Esophagus muscularis mucosa (tissue), 4 donors: ENCODE data around the gene ASTN2. TPM values are rescaled to one million over a fixed set of nuclear protein-coding genes. Genes with fewer than 3 reads are reported as not detected.

ENCODE experiments used
- DNase-seq: peaks from one replicate; pipeline ENCODE4 v3.0.0-alpha.2; 2017; ENCODE audit errors: extremely low spot score
- H3K27ac ChIP-seq, 4 donors: fragments of 200-600 bp; sonication (generic); replicated peaks in 1 of 4; 1 replicate in 3 of 4; 2 replicates in 1 of 4; pipeline ENCODE4 v1.5.1; 2016 to 2019; ENCODE audit warnings: mild to moderate bottlenecking in 1 of 4
- H3K27me3 ChIP-seq, 4 donors: fragments of 200-600 bp; sonication (generic); one replicate each; pipeline versions ENCODE4 v1.5.1 to v1.6.0; 2016 to 2019
- H3K36me3 ChIP-seq, 4 donors: fragments of 200-600 bp; sonication (generic); one replicate each; pipeline ENCODE4 v1.5.1; 2016 to 2019
- H3K4me1 ChIP-seq, 4 donors: fragments of 200-600 bp; sonication (generic); one replicate each; pipeline ENCODE4 v1.5.1; 2016 to 2019
- H3K4me3 ChIP-seq, 4 donors: fragments of 200-600 bp; sonication (generic); 1 replicate in 2 of 4; 2 replicates in 2 of 4; pipeline ENCODE4 v1.5.1; 2016 to 2019; ENCODE audit warnings: mild to moderate bottlenecking in 4 of 4, moderate library complexity in 1 of 4
- H3K9me3 ChIP-seq, 4 donors: fragments of 200-600 bp; sonication (generic); 1 replicate in 3 of 4; 2 replicates in 1 of 4; pipeline ENCODE4 v1.5.1; 2016 to 2019
- EP300 ChIP-seq: sonication (generic); formaldehyde crosslinking; IDR thresholded peaks from one replicate; pipeline ENCODE4 v1.6.1; 2017; ENCODE audit warnings: antibody characterized with exemption
- POLR2A ChIP-seq: fragments of 450-650 bp; IDR thresholded peaks from one replicate; pipeline ENCODE4 v1.6.1; 2017; ENCODE audit warnings: antibody characterized with exemption, moderate library complexity, mild to moderate bottlenecking, low read depth
- POLR2AphosphoS5 ChIP-seq, 2 donors: sonication (generic); formaldehyde crosslinking; IDR thresholded peaks; one replicate each; pipeline ENCODE4 v1.6.1; 2017; ENCODE audit warnings: antibody characterized with exemption in 2 of 2
- WGBS: methylation state at CpG from one replicate; pipeline ENCODE4 v1.1.5; 2018; 5-methylcytosine and 5-hydroxymethylcytosine counted together
- intact Hi-C: fragments of 100-400 bp; cut with DNase I; formaldehyde crosslinking; loops from one replicate; pipeline ENCODE4 v1.15.1; 2023
- total RNA-seq, 4 donors: library from RNA; depleted of rRNA; stranded (reverse); fragments of >200 nt; gene quantifications; one replicate each; pipeline versions ENCODE4 v1.1.0 to v1.2.1, GENCODE V29; 2016
- TF ChIP-seq, protein P1 (sequence below), 3 experiments: fragments of 200-600 bp in 2 of 3; fragments of 450-650 bp in 1 of 3; sonication (generic) in 2 of 3; IDR thresholded peaks; one replicate each; pipeline ENCODE4 v1.5.1; 2017 to 2019; ENCODE audit warnings: antibody characterized with exemption in 3 of 3, mild to moderate bottlenecking in 2 of 3, moderate library complexity in 1 of 3

Gene ASTN2
- total RNA-seq, 4 donors from 2014 or later, result 4.2 to 6.9 (median 5.5) TPM

DNA sequence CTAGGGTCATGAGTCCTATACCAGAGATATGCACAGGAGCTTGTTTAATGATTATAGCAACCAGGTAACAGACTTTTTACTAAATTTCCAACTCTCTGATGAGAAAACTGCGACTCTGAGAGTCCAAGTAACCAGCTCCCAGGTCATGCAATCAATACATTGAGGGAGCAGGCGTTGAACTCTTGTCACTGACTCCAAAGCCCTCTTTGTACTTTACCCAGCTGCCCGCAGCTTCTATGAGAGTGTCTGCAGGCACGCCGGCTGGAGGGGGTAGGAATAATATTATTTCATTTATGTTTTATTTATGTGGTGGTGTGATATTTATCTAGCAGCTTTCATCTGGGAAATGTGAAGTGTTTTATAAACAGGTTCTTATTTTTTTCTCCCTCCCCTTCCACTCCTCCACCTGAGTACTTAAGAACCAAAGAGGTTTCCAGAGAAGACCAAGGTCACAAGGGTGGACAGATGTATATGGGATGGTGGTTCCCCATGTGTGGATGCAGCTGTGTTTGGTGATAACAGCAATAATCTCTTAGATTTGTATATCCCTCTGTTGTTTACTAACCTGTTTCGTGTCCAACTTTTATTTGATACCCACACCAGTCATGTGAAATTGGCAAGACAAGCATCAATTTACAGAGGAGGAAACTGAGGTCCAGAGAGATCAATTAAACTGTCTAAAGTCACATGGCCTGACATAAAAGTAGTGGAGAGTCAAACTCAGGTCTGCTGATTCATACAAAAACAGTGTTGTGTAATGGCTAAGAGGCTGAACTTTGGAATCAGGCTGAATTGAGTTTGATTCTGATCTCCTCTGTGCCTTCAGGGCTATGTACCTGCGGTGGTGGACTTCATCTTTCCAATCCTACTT lies 867.9 kb downstream of the ASTN2 start:
- H3K4me1 ChIP-seq, result peaks cover 12 to 21% (median 17%) of the 10 kb centered on the region in 4 donors
- no peaks in the 10 kb centered on the region for H3K27me3 ChIP-seq
- TF ChIP-seq POLR2A, result no peak
- TF ChIP-seq EP300, result no peak
- TF ChIP-seq, protein P1, sequence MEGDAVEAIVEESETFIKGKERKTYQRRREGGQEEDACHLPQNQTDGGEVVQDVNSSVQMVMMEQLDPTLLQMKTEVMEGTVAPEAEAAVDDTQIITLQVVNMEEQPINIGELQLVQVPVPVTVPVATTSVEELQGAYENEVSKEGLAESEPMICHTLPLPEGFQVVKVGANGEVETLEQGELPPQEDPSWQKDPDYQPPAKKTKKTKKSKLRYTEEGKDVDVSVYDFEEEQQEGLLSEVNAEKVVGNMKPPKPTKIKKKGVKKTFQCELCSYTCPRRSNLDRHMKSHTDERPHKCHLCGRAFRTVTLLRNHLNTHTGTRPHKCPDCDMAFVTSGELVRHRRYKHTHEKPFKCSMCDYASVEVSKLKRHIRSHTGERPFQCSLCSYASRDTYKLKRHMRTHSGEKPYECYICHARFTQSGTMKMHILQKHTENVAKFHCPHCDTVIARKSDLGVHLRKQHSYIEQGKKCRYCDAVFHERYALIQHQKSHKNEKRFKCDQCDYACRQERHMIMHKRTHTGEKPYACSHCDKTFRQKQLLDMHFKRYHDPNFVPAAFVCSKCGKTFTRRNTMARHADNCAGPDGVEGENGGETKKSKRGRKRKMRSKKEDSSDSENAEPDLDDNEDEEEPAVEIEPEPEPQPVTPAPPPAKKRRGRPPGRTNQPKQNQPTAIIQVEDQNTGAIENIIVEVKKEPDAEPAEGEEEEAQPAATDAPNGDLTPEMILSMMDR (IDR thresholded peaks at IDR 0.05), result no peak
- TF ChIP-seq POLR2AphosphoS5 (IDR thresholded peaks at IDR 0.05), result no peak
- intact Hi-C loops, result no loop called here
- H3K27ac ChIP-seq, result no peak overlapping the region
- H3K36me3 ChIP-seq, result no peaks in the 10 kb centered on the region
- peak; percentile 60 for DNase-seq
- WGBS, result 88% methylated on average over 7 of the region's 7 CpGs
- H3K9me3 ChIP-seq, result no peaks in the 10 kb centered on the region
- H3K4me3 ChIP-seq, result no peak overlapping the region

DNA sequence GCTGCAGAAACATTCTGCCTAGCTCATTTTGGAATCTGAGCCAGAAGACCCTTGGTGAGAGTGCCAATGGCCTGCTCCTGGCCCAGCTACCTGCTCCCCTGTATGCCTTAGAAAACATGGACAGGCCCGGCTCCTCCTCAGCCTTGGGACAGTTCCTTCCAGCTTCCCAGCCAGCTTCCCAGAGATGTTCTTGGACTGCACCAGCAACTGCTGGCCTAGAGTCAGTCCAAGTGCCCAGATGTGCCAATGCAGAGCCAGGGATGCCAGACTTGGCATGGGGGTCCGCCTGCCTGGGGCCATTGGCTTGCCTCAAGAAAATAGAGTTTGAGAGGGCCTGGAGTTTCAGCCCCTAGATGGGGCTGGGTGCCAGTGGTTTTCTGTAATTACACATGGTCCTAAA lies 870.0 kb downstream of the ASTN2 start:
- WGBS, result 80% methylated on average over 1 of the region's 2 CpGs
- intact Hi-C loops, result no loop called here
- TF ChIP-seq POLR2AphosphoS5 (IDR thresholded peaks at IDR 0.05) (no peak), POLR2A (no peak), EP300 (no peak)
- TF ChIP-seq, protein P1 (IDR thresholded peaks at IDR 0.05), result no peak

DNA sequence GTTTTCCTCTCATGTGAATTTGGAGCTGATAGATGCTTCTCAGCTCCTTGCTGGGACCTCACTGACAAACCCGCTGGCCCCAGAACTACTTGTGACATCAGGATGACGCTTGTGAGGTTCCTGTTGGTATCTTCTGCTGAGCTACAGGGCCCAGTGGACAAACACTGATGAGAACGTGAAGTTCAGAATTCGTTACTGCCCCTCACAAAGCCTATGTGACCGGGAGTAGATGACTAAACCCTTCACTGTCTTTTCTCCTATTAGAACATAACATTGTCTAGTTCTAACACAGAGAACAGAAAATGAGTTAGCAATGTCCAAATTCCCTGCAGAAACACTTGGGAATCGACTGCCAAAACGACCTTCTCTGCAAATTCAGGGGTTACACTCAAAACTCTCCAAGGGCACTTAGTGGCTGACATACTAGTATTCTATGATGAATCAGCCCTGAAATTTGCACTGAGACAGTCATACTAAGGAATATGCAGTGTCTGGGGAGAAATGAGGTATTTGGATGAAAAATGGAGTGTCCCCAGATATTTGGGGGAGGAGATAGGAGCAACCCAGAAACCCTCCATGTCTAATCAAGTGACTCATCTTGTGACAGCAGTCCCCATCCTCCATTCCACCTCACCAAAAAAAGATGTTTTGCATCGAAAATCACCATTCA lies 871.0 kb downstream of the ASTN2 start:
- WGBS, result 87% methylated on average over 8 of the region's 8 CpGs

More for the DNA sequence above, 870.0 kb downstream of the ASTN2 start:
- Histone ChIP-seq H3K4me1 (peaks cover 0 to 6% (median 2%) of the 10 kb centered on the region in 4 donors), H3K36me3 (no peaks in the 10 kb centered on the region), H3K9me3 (no peaks in the 10 kb centered on the region), H3K27ac (peak overlapping the region in 1 of 4 donors; percentile 39), H3K27me3 (no peaks in the 10 kb centered on the region), H3K4me3 (no peak overlapping the region)
- DNase-seq, result peak; percentile 88

DNA sequence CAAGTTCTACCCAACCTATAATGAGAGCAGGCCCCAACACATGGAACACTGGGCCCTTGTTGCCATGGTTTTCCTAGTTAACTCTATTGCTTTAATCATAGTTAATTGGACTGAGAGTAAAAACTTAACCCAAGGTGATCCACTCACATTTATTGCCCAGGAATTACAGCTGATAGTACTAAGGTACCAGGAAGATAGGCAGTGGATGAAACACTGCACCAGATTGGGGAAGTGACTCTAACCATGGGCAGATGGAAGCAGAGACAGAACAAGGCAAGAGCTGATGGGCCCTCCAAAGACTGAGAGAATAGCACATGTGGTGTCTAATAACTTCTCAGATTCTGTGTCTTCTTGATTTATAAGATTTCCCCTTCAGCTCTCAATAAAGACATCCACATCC lies 873.5 kb downstream of the ASTN2 start:
- DNase-seq, result peak; percentile 39
- Histone ChIP-seq H3K27ac (no peak overlapping the region), H3K4me3 (no peak overlapping the region), H3K36me3 (no peaks in the 10 kb centered on the region), H3K4me1 (no peaks in the 10 kb centered on the region), H3K27me3 (no peaks in the 10 kb centered on the region), H3K9me3 (no peaks in the 10 kb centered on the region)
- intact Hi-C loops, result no loop called here
- TF ChIP-seq POLR2A (no peak), EP300 (no peak), POLR2AphosphoS5 (IDR thresholded peaks at IDR 0.05) (no peak)
- TF ChIP-seq, protein P1 (IDR thresholded peaks at IDR 0.05), result no peak

More for the DNA sequence above, 871.0 kb downstream of the ASTN2 start:
- Histone ChIP-seq H3K36me3 (no peaks in the 10 kb centered on the region), H3K27me3 (no peaks in the 10 kb centered on the region), H3K27ac (no peak overlapping the region), H3K9me3 (no peaks in the 10 kb centered on the region), H3K4me3 (no peak overlapping the region), H3K4me1 (no peaks in the 10 kb centered on the region)
- TF ChIP-seq EP300 (no peak), POLR2A (no peak), POLR2AphosphoS5 (IDR thresholded peaks at IDR 0.05) (no peak)
- TF ChIP-seq, protein P1 (IDR thresholded peaks at IDR 0.05), result no peak
- peak; percentile 72 for DNase-seq
- intact Hi-C loops, result no loop called here
